Left lobe of liver (tissue), 2 donors: ENCODE measurements around the gene MYOZ3. TPM values are rescaled to one million over a fixed set of nuclear protein-coding genes. Genes with fewer than 3 reads are reported as not detected.

Experiments
- ATAC-seq: fragments of 200-7000 bp; cut with Tn5 transposase; one replicate; pipeline ENCODE4 v1.9.1; 2020; ENCODE audit warnings: mild to moderate bottlenecking, moderate library complexity
- DNase-seq: peaks from one replicate; pipeline ENCODE4 v3.0.0-alpha.2; 2020; ENCODE audit warnings: low spot score
- total RNA-seq: library from RNA; stranded (reverse); gene quantifications from one replicate; pipeline ENCODE4 v1.2.1, GENCODE V29; 2021
- donor health status: DM: no; HTN: no; CAD: no; lungs with moderate emphysema.
- donor health status: DM: no; HTN: yes; CAD: no.

MYOZ3 gene
- total RNA-seq = 0.18 TPM

GRCh38 chr5:150661086-150661485, at the start of gene MYOZ3:
TSS of gene MYOZ3 (plus strand) at chr5:150661251. CDS start at chr5:150662942, 1,691 bp downstream.
- peak; percentile 39 for DNase-seq
- no peak for ATAC-seq

- DNase-seq (no peak), ATAC-seq (no peak)
Observed at GRCh38 chr5:150612405-150612804, 48.6 kb upstream of the MYOZ3 start.

GRCh38 chr5:150612905-150613670, 48.0 kb upstream of the MYOZ3 start:
- DNase-seq = peak; percentile 83
- peak; percentile 5 for ATAC-seq

GRCh38 chr5:150613991-150614660, 46.9 kb upstream of the MYOZ3 start:
- ATAC-seq (peak; percentile 62), DNase-seq (peak; percentile 92)

- DNase-seq (no peak), ATAC-seq (no peak)
Observed at GRCh38 chr5:150614661-150615060, 46.4 kb upstream of the MYOZ3 start.

GRCh38 chr5:150615141-150615699, 45.8 kb upstream of the MYOZ3 start:
- ATAC-seq (peak; percentile 41), DNase-seq (peak; percentile 81)

- ATAC-seq (peak; percentile 62), DNase-seq (peak; percentile 98)
Observed at GRCh38 chr5:150616024-150616470, 45.0 kb upstream of the MYOZ3 start.

- ATAC-seq = no peak
- no peak for DNase-seq
Observed at GRCh38 chr5:150616506-150616905, 44.5 kb upstream of the MYOZ3 start.

GRCh38 chr5:150618163-150618562, 42.9 kb upstream of the MYOZ3 start:
- peak; percentile 58 for DNase-seq
- ATAC-seq = no peak

GRCh38 chr5:150618588-150619281, 42.3 kb upstream of the MYOZ3 start:
- no peak for DNase-seq
- no peak for ATAC-seq

- DNase-seq = no peak
Observed at GRCh38 chr5:150619359-150620230, 41.5 kb upstream of the MYOZ3 start.

GRCh38 chr5:150621301-150621700, 39.8 kb upstream of the MYOZ3 start:
- ATAC-seq (no peak), DNase-seq (no peak)

More at GRCh38 chr5:150619359-150620230, 41.5 kb upstream of the MYOZ3 start:
- ATAC-seq = no peak

GRCh38 chr5:150622157-150622556, 38.9 kb upstream of the MYOZ3 start:
- no peak for ATAC-seq
- DNase-seq = no peak

GRCh38 chr5:150623152-150623877, 37.7 kb upstream of the MYOZ3 start:
- DNase-seq (no peak), ATAC-seq (no peak)

GRCh38 chr5:150623878-150624216, 37.2 kb upstream of the MYOZ3 start:
- no peak for ATAC-seq
- DNase-seq = no peak

- DNase-seq (no peak), ATAC-seq (peak; percentile 59)
Observed at GRCh38 chr5:150624334-150625163, 36.5 kb upstream of the MYOZ3 start.

GRCh38 chr5:150625164-150625535, 35.9 kb upstream of the MYOZ3 start:
- DNase-seq = peak; percentile 74
- peak; percentile 79 for ATAC-seq

- DNase-seq (no peak), ATAC-seq (peak; percentile 5)
Observed at GRCh38 chr5:150625831-150626746, 35.0 kb upstream of the MYOZ3 start.
